Stimulated activated CD8-positive, alpha-beta memory T cell treated with anti-CD3 and anti-CD28 coated beads, Interleukin-7, amount 100 ng/mL, for 24 hours (primary cell): ENCODE results near the gene TULP4.

ENCODE experiments used
- DNase-seq: peaks from one replicate; pipeline ENCODE4 v3.0.0-alpha.2; 2020; ENCODE audit warnings: low read depth

Gene TULP4

DNA sequence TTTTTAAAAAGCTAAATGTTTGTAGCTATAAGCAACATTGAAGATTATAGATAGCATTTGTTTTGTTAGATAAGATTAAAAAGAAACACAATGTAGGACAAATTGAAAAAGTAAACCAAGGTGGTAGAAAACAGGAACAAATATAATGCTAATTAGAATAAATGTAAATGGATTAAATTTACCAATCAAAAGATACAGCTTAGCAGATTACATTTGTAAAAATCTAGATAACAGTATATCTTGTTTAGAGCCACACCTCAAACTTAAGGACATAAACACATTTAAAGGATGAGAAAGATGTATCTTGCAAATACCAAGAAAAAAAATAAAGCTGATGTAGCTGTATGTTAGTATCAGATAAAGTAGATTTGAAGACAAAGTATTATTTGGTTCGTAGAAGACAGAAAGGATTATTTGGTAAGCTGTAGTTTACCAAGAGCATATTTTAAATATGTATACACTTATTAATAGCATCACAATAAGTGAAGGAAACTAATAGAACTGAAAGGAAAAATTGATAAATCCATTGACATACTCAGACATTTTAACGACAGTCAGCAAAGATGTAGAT lies 107.2 kb downstream of the TULP4 start:
- DNase-seq: no peak

DNA sequence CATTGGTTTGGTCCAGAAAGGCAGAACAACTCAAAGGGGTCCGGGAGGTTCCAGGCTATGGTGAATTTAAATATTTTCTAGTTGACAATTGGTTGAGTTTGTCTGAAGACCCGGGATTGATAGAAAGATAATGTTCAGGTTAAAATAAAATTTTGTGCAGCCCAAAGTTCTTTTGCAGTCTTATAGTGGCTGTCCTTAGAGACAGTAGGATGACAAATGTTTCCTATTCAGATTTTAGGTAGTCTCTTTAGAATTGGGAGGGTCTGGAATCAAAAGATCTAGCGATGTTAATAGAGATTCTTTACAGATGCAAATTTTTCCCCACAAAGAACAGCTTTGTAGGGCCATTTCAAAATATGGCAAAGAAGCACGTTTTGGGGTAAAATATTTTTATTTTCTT lies 109.1 kb downstream of the TULP4 start:
- DNase-seq: no peak

DNA sequence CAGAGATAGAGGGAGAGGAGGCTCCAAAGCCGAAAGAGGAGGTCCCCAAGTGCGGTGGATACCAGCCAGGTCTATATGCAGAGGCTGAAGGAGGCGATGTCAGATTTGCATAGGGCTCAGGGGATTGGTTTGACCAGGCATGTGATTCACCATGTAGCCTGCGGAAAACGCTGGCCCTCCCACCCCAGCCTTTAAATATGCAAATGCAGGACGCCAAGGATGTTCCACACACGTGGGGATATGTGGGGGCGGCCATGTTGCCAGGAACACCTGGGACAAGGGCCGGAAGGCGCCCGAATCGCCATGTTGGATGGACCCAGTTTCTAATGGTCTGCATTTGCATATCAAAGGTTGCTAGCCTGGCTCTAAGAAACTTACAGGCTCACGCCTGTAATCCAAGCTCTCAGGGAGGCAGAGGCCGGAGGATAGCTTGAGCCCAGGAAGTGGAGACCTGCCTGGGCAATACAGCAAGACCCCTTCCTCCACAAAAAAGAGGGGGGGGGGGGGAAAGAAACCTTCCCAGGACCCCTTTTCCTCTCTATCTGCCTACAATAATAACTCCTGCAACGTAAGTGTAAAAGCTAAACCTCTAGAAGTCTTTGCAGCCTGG lies 110.5 kb downstream of the TULP4 start:
- DNase-seq: no peak

DNA sequence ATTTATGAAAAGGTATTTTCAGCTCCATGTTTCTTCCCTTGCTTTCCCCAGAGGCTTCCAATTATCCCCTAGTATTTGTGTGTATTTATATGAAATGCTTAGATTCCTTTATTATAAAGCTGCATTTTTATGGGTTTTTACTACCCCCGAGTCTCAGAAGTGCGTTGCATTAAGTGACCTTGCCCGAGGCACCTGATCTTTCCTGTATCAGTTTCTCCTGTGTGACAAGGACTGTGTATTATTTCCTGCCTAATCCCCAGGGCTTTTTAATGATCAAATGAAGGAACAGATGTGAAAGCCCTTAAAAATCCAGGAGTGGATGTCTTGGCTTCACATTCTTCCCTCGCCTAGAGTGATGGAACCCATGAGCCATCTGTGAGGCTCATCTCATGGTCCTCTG lies 118.8 kb downstream of the TULP4 start:
- DNase-seq: no peak

DNA sequence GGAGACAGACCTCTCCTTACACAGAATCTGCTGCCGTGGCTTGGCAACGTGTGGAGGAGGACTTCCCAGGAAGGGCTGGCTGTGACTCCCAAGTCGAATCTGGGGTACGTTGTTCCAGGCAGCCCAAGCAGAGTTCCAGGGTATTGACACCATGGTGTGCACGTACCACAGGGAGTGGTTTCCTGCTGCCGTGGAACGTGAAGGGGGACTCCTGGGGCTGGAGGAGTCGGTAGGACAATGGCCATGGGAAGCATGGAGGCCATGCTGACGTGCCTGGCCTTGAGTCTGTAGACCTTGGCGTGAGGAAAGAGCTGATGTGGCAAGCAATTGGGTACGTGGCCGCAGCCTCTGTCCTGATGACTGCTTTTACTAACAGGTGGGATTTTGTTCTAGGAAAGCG lies 119.3 kb downstream of the TULP4 start:
- no peak for DNase-seq

DNA sequence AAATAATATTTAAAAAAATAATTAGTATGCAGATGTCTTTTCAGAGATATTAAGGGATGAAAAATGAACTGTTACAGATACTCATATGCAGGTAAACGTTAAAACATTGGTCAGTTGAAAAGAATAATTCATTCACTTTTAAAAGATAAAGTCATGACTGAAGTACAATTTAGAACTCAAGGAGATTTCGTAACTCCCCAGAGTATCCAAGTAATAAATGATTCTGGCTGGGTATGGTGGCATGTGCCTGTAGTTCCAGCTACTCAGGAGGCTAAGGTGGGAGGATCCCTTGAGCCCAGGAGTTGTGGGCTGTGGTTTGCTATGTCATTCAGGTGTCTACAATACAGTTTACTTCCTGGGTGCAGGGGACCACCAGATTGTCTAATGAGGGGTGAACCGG lies 125.3 kb downstream of the TULP4 start:
- no peak for DNase-seq

DNA sequence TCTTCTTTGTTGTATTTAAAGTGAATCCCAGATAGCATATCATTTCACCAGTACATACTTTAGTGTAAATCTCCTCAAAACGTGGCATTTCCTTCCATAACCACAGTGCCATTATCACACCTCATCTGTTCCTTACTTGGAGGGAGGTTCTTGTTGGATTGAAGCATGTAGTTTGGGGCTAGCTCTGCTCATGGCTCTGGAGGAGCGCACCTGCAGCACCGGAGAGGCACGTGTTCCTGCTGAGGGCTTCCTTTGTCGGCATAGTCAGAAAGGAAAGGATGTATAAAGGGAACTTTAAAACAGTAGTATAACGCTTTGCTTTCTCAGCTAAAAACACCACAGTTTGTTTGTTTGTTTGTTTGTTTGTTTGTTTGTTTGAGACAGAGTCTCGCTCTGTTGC lies 126.0 kb downstream of the TULP4 start:
- no peak for DNase-seq

DNA sequence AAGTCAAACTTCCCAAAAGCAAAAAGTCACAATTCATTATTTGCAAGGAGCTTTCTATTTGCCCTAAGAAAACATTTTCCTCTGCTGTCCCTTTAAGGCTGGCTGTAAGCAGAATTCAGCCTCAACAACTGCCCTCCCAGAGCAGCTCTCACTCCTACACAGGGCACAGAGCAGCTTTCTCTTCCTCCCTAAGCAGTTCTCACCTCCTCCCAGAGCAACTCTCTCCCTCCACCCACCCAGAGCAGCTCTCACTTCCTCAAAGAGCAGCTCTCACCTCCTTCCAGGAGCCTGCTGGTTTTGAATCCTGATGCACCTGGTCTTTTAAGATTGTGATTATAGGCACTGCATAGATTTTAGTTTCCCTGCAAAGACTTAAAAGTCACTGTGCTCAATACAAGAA lies 127.0 kb downstream of the TULP4 start:
- DNase-seq: no peak

DNA sequence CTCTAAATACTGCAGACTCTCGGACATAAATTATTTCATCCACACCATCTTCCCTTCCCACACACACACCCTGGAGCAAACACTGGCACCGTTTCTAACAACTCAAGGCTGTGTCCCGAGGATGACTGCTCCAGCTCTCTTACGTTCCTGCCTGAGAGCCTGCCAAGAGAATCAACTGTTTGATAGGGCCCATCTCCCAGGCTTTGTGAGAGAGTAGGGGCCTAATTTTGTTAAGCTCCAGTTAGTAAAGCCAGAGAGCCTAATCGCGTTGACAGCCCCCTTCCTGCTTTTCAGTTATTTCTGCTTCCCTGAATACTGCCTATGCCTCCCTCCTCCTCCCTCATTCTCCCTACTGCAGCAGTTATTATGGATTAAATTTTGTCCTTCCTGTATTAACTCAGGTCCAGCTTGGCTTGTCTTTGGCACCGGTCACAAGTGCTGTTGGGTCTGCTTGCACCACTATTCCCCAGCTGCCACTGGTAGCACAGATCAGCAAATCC lies 129.5 kb downstream of the TULP4 start:
- DNase-seq: no peak

DNA sequence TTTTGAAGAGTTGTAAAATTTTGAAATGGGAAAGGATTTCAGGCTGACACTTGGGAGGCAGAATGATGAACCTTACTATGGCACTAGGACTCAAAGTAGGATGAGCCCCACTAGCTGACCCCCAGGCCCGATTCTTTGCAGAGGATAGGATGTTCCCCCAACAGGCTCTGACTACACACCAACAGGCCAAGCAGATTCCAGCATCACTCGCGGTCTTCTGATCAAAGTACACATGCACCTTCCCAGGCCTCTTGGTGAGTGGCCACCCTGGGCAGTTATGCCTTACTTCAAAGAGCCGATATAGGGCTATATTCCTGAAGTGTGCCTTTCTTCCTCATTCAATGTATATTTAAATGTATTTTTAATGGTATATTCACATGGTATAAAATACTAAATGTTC lies 130.0 kb downstream of the TULP4 start:
- no peak for DNase-seq

DNA sequence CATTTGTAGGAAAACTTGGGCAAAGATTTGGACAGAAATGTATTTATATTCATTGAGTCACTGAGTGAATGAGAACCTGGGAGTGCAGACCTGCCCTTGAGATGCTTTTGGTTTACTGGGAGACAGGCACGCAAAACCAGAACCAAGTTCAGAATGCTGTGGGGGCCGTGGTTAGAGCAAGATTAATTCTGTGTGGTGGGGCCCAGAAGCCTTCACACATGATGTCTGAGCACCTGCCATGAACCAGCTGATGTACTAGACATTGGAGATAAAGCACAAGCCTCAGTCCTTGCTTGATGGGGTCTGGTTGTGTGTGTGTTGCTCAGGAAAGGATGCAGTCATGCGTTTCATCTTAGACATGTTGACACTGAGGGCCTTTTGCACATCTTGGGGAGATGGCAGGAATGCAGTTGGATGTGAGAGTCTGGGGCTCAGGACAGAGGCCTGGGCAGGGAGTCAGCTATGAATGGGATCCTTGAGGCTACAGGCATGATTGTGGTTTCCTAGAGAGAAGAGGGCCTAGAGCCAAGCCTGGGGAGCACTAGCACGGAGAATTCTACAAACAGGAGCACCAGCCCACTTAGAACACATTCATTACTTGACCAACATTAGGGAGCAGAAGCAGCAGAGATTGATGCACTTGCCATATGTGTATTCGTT lies 133.3 kb downstream of the TULP4 start:
- DNase-seq: no peak

DNA sequence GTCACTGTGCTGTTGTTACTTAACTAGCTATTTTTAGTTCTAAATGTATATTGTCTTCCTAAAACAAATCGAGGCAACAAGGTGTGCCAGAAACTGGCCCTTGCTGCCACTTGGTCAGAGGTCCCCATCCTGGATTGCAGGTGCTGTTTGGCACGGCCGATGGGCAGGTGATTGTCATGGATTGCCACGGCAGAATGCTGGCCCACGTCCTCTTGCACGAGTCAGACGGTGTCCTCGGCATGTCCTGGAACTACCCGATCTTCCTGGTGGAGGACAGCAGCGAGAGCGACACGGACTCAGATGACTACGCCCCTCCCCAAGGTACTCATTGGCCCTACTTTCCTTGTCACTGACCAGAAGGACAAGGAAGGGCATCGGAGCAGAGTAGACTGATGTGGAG lies 136.6 kb downstream of the TULP4 start:
- no peak for DNase-seq

DNA sequence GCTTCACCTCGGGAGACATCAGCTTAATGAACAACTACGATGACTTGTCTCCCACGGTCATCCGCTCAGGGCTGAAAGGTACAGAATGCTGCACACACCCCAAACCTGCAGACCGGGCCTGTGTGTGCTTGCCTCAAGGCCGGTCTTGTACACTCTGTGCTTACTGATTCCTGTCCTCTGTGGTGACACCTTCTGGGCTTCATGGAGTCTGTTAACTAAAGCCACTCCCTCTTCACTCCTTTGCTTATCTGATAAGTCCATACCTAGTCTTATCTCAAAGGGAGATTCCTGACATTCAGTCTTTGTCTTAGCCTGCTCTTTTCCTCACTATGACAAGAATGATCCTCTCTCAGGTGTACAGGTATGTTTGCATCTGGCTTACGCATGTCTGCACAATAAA lies 139.9 kb downstream of the TULP4 start:
- DNase-seq: no peak

DNA sequence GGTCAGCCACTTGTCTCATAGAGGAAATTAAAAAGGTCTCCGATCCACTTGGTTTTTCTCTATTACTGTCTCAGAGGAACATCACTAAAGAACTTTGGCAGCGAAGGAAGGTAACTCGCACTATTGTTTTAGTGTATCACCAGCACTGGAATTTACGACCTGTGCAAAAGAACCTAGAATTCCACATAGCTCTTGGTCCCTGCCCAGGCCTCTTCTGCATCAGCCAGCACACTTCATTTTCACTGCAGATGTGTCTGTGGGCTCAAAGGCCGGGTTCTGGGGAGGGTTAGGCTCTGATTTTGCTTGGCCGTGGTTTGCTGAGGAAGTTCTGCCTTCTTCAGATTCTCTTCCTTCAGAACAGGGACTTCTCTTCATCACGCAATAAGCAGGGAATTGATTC lies 144.9 kb downstream of the TULP4 start:
- DNase-seq: no peak

DNA sequence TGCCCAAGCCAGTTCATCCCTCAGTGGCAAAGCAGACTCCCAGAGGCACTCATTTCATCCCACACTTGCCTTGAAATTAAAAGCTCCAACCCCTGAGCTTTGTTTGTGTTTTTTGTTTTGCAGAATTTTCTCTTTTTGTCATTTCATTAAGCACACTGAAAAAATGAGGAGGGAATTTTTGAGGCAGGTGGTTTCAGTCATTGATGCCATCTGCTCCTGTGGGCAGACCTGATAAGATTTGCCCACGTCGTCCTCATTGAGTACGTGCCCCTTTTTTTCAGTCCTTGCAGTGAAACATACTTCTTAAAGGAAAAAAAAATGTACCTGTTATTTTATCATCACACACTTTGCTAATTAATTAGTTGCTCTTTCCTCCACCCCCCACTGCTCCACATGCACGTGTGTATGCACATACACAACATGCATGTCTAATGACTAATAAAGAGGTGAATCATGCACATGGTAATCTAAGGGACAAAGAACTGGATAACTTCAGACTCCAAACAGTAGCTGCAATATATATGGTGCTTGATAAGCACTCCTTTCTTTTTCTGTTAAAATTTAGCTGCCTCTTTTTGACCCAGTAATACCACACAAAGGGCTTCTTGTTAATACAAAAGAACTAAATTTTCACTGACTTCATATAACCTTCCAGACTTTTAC lies 145.5 kb downstream of the TULP4 start:
- DNase-seq: no peak

DNA sequence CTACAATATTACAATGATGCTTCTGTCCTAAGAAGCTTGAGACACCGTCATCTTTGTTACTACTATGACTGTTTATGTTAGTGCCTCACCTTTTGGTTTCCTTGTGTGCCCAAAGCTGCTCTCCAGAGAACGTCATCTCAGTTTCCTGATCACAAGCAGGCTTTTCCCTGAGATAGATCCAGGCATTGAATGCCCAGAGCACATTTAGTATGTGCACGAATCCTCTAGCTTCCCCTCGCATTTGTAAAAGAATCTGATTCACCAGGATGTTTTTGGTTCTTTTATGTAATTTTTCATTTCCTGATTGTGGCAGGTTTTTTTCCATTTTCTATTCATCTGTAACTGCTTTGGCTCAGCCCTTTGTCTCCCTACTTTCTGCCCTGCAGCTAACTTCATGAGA lies 147.5 kb downstream of the TULP4 start:
- no peak for DNase-seq

DNA sequence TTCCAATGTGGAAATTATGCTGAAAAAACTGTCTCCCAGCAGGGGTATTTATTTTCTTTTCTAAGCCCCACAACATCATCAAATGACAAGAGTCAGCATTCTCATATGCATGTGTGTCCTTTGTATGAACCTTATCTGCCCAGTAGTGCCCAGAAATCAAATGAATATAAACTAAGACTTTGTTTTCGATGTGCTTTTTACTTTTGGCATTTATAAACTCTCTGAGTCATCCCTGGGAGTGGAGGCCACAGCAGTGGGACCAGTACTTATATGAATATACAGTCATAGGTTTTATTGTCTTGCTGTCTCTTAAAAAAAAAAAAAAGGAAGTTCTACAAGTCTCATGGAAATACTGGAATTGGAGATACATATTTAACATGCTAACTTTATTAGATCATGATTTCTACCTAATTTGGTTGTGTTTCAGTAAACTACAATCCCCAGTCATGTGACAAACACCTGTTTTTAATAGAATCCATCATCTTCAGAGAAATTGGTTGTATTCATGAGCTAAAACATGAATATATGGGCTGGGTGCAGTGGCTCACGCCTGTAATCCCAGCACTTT lies 148.4 kb downstream of the TULP4 start:
- DNase-seq: no peak

DNA sequence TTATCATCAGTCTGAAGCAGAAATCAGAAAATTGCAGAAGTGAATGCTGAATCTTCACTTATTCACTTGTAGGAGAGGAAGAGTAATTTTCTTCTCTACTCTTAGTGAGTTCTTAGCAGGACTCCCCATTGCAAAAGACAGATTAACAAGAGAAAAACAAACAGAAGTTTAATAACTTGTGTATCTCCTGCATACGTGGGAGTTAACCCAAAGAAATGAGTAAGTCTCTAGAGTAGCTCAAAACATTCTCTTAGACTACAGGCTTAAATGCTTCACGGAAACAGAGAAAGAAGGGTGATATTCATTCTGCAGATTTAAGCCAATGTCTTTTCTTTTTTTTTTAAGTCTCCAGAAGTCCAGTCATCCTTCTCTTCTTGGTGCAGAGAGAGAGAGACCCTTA lies 149.7 kb downstream of the TULP4 start:
- no peak for DNase-seq

DNA sequence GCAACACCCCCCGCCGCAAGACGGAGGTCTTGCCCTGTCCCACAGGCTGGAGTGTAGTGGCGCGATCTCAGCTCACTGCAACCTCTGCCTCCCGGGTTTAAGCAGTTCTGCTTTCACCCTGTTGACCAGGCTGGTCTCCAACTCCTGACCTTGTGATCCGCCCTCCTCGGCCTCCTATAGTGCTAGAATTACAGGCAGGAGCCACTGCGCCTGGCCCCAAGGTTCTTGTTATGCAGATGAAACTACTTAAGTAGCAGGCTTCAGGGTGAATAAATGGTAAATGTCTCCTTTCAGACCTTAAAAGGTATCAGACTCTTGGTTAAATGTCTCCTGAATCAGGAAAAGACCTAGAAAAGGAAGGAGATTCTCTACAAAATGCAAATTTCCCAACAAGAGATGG lies 152.2 kb downstream of the TULP4 start:
- DNase-seq: no peak

DNA sequence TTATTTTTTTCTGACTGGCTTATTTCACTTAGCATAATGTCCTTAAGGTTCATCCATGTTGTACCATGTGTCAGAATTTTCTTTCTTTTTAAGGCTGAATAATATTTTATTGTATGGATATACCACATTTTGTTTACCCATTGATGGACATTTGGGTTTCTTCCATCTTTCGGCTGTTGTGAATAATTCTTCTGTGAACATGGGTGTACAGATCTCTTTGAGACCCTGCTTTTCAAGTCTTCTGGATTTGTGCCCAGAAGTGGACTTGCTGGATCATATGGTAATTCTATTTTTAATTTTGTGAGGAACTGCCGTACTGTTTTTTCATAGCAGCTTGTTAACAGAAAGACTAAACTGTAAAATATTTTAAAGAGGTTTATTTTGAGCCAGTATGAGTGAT lies 153.0 kb downstream of the TULP4 start:
- DNase-seq: no peak

DNA sequence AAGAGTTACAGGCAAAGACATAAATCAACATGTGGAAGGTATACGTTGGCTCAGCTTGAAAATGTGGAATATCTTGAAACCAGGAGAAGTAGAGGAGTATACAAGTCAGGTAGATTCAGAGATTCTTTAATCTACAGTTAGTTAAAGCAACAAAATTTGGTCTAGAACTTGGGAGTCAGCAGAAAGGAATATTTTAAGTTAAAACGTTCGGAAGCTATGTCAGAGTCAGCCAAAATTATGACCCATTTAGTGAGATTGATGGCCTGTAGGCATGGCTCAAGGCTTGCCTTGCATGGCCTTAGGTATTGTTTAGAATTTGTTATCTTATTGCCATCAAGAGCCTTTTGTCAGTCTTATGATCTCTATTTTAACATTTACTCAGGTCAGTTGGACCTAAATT lies 153.5 kb downstream of the TULP4 start:
- no peak for DNase-seq

DNA sequence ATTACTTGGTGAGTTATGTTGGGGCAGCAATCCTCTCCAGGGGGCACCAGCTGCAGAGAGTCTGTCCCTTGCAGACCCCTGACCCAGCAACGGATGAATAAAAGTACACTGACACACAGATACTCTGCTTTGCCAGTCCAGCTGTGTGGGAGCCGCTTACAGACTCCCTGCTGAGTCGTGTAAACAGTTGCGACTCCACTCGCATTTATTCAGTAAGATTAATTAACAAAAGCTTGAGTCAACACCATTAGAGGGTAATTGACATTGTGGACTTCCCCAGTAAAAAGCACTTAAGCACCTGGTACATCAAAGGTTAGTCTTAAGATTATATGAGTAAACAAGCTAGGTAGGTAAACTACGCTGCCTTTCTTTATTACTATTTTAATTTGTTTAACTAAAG lies 155.7 kb downstream of the TULP4 start:
- DNase-seq: no peak

DNA sequence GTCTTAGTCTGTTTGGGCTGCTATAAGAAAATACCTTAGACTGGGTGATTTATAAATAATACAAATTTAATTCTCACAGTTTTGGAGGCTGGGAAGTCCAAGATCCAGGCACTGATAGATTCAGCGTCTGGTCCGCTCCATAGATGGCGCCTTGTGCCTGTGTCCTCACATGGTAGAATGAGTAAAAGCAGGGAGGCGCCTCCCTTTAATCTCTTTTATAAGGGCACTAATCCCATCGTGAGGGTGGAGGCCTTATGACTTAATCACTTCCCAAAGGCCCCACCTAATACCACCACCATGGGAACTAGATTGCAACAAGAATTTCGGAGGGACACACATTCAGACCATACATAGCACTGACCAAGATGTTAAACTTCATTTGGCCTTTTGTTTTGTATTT lies 156.4 kb downstream of the TULP4 start:
- DNase-seq: no peak
